Measurements from ENCODE around the gene TIAM1. TPM values are rescaled to one million over a fixed set of nuclear protein-coding genes. Genes with fewer than 3 reads are reported as not detected.

Gene TIAM1
- total RNA-seq, 2 experiments from 2014 or later = 34.9 to 38.5 TPM

- DNase-seq (no peak), ATAC-seq (no peak)
- Mint-ChIP-seq H3K36me3 (ENCODE audit: low read depth) (peaks cover 4% of the 10 kb centered on the region), H3K27me3 (no peaks in the 10 kb centered on the region), H3K4me3 (no peak overlapping the region), H3K27ac (no peak overlapping the region), H3K9me3 (no peaks in the 10 kb centered on the region), H3K4me1 (ENCODE audit: low read depth) (peaks cover 25% of the 10 kb centered on the region)
- TF ChIP-seq CTCF (IDR thresholded peaks at IDR 0.05) = no peak
- CTCF ChIA-PET = interaction anchor here (0.6 to 1.9 kb wide), 2 partner anchors 12 to 379 kb away, joined by 3 to 21 read pairs; no protein-coding TSS in a partner anchor
- POLR2A ChIA-PET = no interaction called here
- intact Hi-C loops (cut with micrococcal nuclease) = no loop called here
Measured at GRCh38 chr21:31201548-31201947, 142.5 kb downstream of the TIAM1 start.

- Mint-ChIP-seq H3K27ac (no peak overlapping the region), H3K4me3 (no peak overlapping the region), H3K36me3 (ENCODE audit: low read depth) (peaks cover 4% of the 10 kb centered on the region), H3K4me1 (ENCODE audit: low read depth) (peaks cover 27% of the 10 kb centered on the region), H3K27me3 (no peaks in the 10 kb centered on the region), H3K9me3 (no peaks in the 10 kb centered on the region)
- ChIA-PET POLR2A (no interaction called here), CTCF (interaction anchor here (8.4 kb wide), 1 partner anchor 381 kb away, joined by 74 read pairs; no protein-coding TSS in a partner anchor)
- DNase-seq = no peak
- intact Hi-C loops (cut with micrococcal nuclease) = no loop called here
- ATAC-seq = no peak
- TF ChIP-seq CTCF (IDR thresholded peaks at IDR 0.05) = no peak
Measured at GRCh38 chr21:31201144-31201543, 142.9 kb downstream of the TIAM1 start.

GRCh38 chr21:31198575-31198974 lies 145.5 kb downstream of the TIAM1 start:
- Mint-ChIP-seq H3K9me3 (no peaks in the 10 kb centered on the region), H3K4me3 (no peak overlapping the region), H3K27ac (no peak overlapping the region), H3K27me3 (no peaks in the 10 kb centered on the region), H3K36me3 (ENCODE audit: low read depth) (peaks cover 6% of the 10 kb centered on the region), H3K4me1 (ENCODE audit: low read depth) (peaks cover 48% of the 10 kb centered on the region)
- peak; percentile 73 for TF ChIP-seq CTCF (IDR thresholded peaks at IDR 0.05)
- ChIA-PET POLR2A (interaction anchor here (0.6 kb wide), 1 partner anchor 134 kb away, joined by 4 read pairs; no protein-coding TSS in a partner anchor), CTCF (interaction anchor here (0.6 to 8.4 kb wide), 25 partner anchors 9 to 847 kb away, joined by 3 to 74 read pairs (median 4); no protein-coding TSS in a partner anchor)
- ATAC-seq (peak; percentile 58), DNase-seq (no peak)
- intact Hi-C loops (cut with micrococcal nuclease) = loop anchor here (1.0 to 5.0 kb wide), 3 partner anchors 154 to 406 kb away; no protein-coding TSS in a partner anchor

GRCh38 chr21:31196724-31197123 lies 147.3 kb downstream of the TIAM1 start:
- ChIA-PET POLR2A (interaction anchor here (5.8 kb wide), 1 partner anchor 15 kb away, joined by 27 read pairs; no protein-coding TSS in a partner anchor), CTCF (interaction anchor here (0.6 to 8.4 kb wide), 5 partner anchors 16 to 385 kb away, joined by 3 to 74 read pairs (median 4); no protein-coding TSS in a partner anchor)
- H3K4me1 Mint-ChIP-seq (ENCODE audit: low read depth) = peaks cover 48% of the 10 kb centered on the region
- no peak for TF ChIP-seq CTCF (IDR thresholded peaks at IDR 0.05)
- no peak overlapping the region for H3K4me3 Mint-ChIP-seq
- no peak for ATAC-seq
- no peak for DNase-seq
- H3K36me3 Mint-ChIP-seq (ENCODE audit: low read depth) = peaks cover 11% of the 10 kb centered on the region
- H3K27ac Mint-ChIP-seq = no peak overlapping the region
- no peaks in the 10 kb centered on the region for H3K9me3 Mint-ChIP-seq
- no peaks in the 10 kb centered on the region for H3K27me3 Mint-ChIP-seq
- intact Hi-C loops (cut with micrococcal nuclease) = loop anchor here (5.0 kb wide), 1 partner anchor 156 kb away; no protein-coding TSS in a partner anchor

GRCh38 chr21:31195334-31196015 lies 148.6 kb downstream of the TIAM1 start:
- DNase-seq (no peak), ATAC-seq (peak; percentile 73)
- POLR2A ChIA-PET = interaction anchor here (0.9 to 5.8 kb wide), 3 partner anchors 9 to 19 kb away, joined by 3 to 27 read pairs (median 3); no protein-coding TSS in a partner anchor
- TF ChIP-seq CTCF (IDR thresholded peaks at IDR 0.05) = no peak
- CTCF ChIA-PET = interaction anchor here (0.9 to 8.4 kb wide), 13 partner anchors 10 to 459 kb away, joined by 3 to 74 read pairs (median 4); no protein-coding TSS in a partner anchor
- peak overlapping the region; percentile 24 for H3K4me3 Mint-ChIP-seq
- H3K27me3 Mint-ChIP-seq = no peaks in the 10 kb centered on the region
- H3K9me3 Mint-ChIP-seq = no peaks in the 10 kb centered on the region
- H3K4me1 Mint-ChIP-seq (ENCODE audit: low read depth) = peaks cover 49% of the 10 kb centered on the region
- H3K36me3 Mint-ChIP-seq (ENCODE audit: low read depth) = peaks cover 11% of the 10 kb centered on the region
- H3K27ac Mint-ChIP-seq = peak overlapping the region; percentile 84
- intact Hi-C loops (cut with micrococcal nuclease) = loop anchor here (5.0 kb wide), 1 partner anchor 157 kb away; no protein-coding TSS in a partner anchor
